Bronchial epithelial cell (primary cell): ENCODE results near the gene SDF2L1. TPM values are rescaled to one million over a fixed set of nuclear protein-coding genes. Genes with fewer than 3 reads are reported as not detected.
A peak's percentile ranks its signal among the peaks of the same experiment; 100 is the strongest.

Source experiments
- DNase-seq: peaks from one replicate; pipeline ENCODE4 v3.0.0-alpha.2; 2010; ENCODE audit warnings: low read depth
- FAIRE-seq: peaks from 2 replicates; lab custom pipeline; 2011; peaks lifted over from hg19 to GRCh38; lab: Jason Lieb, UNC
- H3K27me3 ChIP-seq: 2 replicates; pipeline ENCODE4 v1.5.1; 2011; ENCODE audit warnings: low read length; ENCODE audit not compliant: control insufficient read depth, insufficient read depth
- H3K36me3 ChIP-seq: 2 replicates; pipeline ENCODE4 v1.5.1; 2011; ENCODE audit warnings: low read length; ENCODE audit not compliant: control insufficient read depth, insufficient read depth
- H3K4me3 ChIP-seq: 2 replicates; pipeline ENCODE4 v1.5.1; 2011; ENCODE audit warnings: mild to moderate bottlenecking, low read depth, low read length, control low read depth
- total RNA-seq: library from RNA; depleted of rRNA; stranded (reverse); fragments of >200 nt; gene quantifications from 2 replicates; pipeline ENCODE4 v1.2.1, GENCODE V29; 2014
- TF ChIP-seq, protein P1 (sequence below): IDR thresholded peaks from 2 replicates; pipeline ENCODE4 v1.5.1; 2011; ENCODE audit warnings: mild to moderate bottlenecking, moderate library complexity, low read length, control low read depth, inconsistent platforms; ENCODE audit not compliant: insufficient read depth, severe bottlenecking

The SDF2L1 gene
- total RNA-seq, 1 donor from 2014 or later: 67.9 TPM

DNA sequence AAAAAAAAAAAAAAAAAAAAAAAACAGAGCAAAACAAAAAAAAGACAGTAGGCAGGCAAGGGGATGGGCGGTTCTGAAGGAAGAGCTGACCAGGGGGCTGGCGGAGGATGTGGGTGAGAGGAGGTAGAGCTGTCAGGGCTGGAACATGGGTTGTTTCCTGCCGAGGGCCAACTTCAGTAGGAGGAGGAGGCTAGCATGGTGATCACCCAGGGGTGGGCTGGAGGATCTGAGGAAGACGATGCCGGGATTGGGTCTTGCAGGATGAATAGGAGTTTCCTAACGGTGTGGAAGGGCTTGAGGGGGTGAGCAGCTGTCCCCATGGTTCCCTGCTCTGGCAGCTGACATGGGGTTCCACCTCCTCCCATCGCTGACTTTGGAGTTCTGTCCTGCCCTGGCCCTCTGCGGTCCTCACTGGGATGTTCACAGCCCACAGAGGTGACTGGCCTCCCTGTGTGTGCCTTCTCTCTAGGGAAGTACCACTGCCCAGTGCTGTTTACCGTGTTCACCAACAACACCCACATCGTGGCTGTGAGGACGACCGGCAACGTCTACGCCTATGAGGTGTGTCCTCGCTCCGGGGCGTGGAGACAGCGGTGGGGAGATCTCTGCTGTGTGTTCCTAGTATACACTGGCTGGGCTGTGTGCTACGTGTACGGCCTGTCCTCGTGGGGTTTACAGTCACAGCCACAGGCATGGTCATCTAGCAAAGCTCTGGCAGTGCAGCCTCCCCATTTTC is 38.9 kb downstream of the SDF2L1 start:
- Histone ChIP-seq H3K4me3 (no peak overlapping the region), H3K36me3 (peaks cover 23% of the 10 kb centered on the region), H3K27me3 (no peaks in the 10 kb centered on the region)
- DNase-seq (no peak), FAIRE-seq (no peak)
- TF ChIP-seq, protein P1, sequence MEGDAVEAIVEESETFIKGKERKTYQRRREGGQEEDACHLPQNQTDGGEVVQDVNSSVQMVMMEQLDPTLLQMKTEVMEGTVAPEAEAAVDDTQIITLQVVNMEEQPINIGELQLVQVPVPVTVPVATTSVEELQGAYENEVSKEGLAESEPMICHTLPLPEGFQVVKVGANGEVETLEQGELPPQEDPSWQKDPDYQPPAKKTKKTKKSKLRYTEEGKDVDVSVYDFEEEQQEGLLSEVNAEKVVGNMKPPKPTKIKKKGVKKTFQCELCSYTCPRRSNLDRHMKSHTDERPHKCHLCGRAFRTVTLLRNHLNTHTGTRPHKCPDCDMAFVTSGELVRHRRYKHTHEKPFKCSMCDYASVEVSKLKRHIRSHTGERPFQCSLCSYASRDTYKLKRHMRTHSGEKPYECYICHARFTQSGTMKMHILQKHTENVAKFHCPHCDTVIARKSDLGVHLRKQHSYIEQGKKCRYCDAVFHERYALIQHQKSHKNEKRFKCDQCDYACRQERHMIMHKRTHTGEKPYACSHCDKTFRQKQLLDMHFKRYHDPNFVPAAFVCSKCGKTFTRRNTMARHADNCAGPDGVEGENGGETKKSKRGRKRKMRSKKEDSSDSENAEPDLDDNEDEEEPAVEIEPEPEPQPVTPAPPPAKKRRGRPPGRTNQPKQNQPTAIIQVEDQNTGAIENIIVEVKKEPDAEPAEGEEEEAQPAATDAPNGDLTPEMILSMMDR: no peak

DNA sequence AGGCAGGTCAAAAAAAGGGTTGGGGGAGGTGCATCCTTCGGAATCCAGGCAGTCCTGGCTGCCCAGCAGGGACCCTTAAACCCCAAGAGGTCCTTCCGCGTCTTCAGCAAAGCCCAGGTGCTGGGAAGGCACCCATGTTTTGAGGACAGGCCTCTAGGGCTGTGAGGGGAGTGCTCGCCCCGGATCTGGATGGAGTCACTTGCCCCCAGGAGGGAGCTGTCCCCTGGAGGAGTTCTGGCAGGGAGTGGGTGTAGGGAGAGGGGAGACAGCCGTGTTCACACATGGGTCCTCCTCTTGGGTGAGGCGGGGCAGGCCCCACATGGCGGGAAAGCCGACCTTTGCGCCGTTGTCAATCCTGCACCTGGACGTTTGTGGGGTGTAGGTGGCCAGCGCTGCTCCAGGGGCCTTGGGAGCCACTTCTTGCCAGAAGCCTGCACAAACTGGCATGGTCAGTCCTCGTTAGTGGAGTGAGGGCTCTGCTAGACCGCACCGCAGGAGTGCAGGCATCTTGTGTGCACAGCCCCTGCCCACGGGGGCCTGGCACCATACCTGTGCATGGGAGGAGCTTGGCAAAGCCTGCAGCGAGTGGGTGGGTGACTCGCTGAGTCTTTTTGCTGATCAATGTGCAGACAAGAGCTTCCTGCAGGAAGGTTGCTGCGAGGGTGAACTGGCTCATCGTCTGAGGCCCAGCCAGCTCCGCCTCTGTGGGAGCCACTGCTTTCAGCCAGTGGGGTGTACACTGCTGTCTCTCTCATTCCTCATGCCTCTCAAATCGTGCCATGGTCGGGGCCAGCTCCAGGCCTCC is 39.7 kb downstream of the SDF2L1 start:
- FAIRE-seq: no peak
- no peaks in the 10 kb centered on the region for H3K27me3 ChIP-seq
- H3K36me3 ChIP-seq: peaks cover 26% of the 10 kb centered on the region

DNA sequence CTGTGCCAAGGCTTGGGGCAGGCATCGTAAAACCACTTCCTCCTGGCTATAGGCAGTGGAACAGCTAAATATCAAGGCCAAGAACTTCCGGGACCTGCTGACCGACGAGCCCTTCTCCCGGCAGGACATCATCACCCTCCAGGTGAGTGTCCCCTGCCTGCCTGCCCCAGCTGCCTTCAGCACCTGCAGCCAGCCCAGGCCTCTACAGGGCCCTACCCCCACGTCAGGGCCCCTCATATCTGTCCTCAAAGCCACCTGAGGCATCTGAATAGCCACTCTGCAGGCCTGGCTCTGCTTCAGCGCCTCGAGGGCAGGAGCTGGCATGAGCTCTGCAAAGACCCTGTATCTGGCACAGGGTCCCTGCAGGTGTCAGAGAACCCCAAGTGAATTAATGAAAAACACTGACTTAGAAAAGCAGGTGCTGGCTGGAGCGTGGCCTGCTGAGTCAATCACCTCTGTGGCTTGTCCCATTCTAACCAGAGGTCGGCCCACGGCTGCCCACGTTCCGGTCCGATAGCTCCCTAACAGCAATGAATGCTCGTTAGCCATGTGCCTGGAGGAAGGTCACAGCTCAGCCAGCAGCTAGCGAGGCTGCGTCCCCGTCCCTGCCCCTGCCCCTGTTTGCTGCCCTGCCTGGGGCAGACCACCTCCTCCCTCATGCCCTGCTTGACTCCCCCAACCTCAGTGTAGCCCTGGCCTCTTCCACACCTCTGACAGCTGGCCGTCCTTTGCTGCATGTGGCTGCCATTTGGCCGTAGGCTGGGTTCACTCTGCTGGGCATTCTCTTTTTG is 40.5 kb downstream of the SDF2L1 start:
- DNase-seq (no peak), FAIRE-seq (no peak)
- TF ChIP-seq, protein P1: no peak
- Histone ChIP-seq H3K36me3 (peaks cover 28% of the 10 kb centered on the region), H3K27me3 (no peaks in the 10 kb centered on the region), H3K4me3 (no peak overlapping the region)

More for the DNA sequence above, 39.7 kb downstream of the SDF2L1 start:
- no peak overlapping the region for H3K4me3 ChIP-seq
- TF ChIP-seq, protein P1: no peak
- DNase-seq: peak; percentile 23

DNA sequence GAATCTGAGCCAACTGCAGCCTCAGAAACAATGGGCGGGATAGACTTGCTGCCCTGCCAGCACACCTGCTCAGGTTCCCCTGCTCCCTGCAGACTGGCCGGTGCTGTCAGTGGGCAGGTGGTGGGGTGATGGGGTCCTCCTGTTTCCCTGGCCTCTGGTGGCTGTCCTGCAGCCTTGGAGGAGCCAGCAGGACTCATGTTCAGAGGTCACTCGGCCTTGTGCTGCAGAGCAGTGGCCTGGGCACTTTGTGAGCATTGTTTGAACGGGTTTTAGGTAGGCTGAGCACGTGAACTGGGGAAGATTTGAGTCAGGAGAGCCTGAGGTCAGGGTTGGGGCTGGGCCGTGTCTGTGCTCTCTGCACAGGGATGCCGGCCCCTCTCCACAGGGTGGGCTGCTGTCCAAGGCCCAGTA is 41.3 kb downstream of the SDF2L1 start:
- DNase-seq (no peak), FAIRE-seq (no peak)
- TF ChIP-seq, protein P1: no peak
- H3K4me3 ChIP-seq: no peak overlapping the region
- no peaks in the 10 kb centered on the region for H3K27me3 ChIP-seq
- peaks cover 32% of the 10 kb centered on the region for H3K36me3 ChIP-seq

DNA sequence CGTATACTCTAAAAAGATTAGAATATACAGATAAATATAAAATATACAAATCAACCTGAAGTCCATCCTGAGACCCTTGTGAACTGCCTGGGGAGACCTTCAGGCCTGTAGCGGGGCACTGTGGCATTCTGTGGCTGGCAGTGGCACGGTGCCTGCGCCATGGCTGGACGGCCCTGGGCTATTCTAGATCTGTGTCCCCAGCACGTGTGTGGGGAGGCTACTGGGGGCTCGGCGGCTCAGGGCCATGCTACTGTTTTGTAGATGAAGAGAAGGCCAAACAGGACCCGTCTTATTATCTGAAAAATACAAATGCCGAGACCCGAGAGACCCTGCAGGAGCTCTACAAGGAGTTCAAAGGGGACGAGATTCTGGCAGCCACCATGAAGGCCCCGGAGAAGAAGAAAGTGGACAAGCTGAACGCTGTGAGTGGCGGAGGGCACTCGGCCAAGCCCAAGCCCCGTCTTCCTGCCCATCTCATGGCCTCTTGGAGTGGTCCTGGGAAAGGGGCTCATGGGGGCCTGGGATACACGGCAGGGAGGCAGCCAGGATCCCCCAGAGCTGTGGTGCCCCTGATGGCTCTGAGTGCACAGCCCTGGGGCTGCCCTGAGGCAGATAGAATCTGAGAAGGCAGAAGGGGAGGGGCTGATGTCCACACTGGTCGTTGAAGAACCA is 42.5 kb downstream of the SDF2L1 start:
- TF ChIP-seq, protein P1: no peak
- H3K27me3 ChIP-seq: no peaks in the 10 kb centered on the region
- peaks cover 38% of the 10 kb centered on the region for H3K36me3 ChIP-seq
- H3K4me3 ChIP-seq: no peak overlapping the region
- FAIRE-seq (no peak), DNase-seq (no peak)
